ENCODE data around the gene SPRR4.

DNA sequence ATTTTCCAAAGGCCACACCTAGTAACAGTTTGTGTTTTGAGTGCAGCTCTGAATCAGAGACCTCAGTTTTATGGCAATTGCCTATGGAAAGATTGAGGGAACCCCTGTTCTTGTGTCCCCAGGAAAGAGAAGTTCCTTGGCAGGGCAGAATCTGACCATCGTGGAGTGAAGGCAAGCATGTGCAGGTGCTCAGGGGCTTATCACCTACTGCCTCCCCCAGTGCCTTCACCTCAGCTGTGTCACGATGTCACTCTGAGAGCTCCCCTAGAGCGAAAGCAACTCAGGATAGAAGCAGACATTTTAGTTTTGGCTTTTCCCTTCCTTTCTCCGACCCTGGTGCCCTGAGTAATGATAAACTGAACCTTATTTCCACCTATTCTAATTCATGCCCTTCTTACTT is 11.6 kb downstream of the SPRR4 start:
- TF ChIP-seq EZH2 (IDR thresholded peaks at IDR 0.05; ENCODE audit: borderline replicate concordance, low read length) = no peak
- TF ChIP-seq, protein P1, sequence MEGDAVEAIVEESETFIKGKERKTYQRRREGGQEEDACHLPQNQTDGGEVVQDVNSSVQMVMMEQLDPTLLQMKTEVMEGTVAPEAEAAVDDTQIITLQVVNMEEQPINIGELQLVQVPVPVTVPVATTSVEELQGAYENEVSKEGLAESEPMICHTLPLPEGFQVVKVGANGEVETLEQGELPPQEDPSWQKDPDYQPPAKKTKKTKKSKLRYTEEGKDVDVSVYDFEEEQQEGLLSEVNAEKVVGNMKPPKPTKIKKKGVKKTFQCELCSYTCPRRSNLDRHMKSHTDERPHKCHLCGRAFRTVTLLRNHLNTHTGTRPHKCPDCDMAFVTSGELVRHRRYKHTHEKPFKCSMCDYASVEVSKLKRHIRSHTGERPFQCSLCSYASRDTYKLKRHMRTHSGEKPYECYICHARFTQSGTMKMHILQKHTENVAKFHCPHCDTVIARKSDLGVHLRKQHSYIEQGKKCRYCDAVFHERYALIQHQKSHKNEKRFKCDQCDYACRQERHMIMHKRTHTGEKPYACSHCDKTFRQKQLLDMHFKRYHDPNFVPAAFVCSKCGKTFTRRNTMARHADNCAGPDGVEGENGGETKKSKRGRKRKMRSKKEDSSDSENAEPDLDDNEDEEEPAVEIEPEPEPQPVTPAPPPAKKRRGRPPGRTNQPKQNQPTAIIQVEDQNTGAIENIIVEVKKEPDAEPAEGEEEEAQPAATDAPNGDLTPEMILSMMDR (IDR thresholded peaks at IDR 0.05; ENCODE audit: low read length) = no peak

All from OCI-LY1 (cell line).